Nasal cavity respiratory epithelium epithelial cell of viscerocranial mucosa (primary cell): Measurements from ENCODE around the gene REXO2. TPM values are rescaled to one million over a fixed set of nuclear protein-coding genes. Genes with fewer than 3 reads are reported as not detected.

Experiments used
- total RNA-seq: library from RNA; depleted of rRNA; stranded (reverse); fragments of >200 nt; gene quantifications from 2 replicates; pipeline ENCODE4 v1.2.3, GENCODE V29; 2014

Gene REXO2
- total RNA-seq = 112 and 124 TPM in 2 replicates

GRCh38 chr11:114439229-114440120 lies at the start of gene REXO2:
TSS of gene REXO2 (plus strand) at chr11:114439467. CDS start at chr11:114439529, 62 bp downstream.

GRCh38 chr11:114400216-114400914 lies 38.9 kb upstream of the REXO2 start, which contains the start of the genes C11orf71 and RBM7:
TSS of gene C11orf71 (minus strand) at chr11:114400511. CDS start at chr11:114400331, 180 bp downstream.
TSS of gene RBM7 (plus strand) at chr11:114400666. CDS start at chr11:114400672, 6 bp downstream.

Other genes with a start within 250 kb of the REXO2 start
- 0.34 and 1.9 TPM in 2 replicates for gene NNMT, start 143.1 kb upstream of the REXO2 start, total RNA-seq
- gene C11orf71, start 39.0 kb upstream of the REXO2 start, total RNA-seq = 1.6 and 3.1 TPM in 2 replicates
- gene RBM7, start 38.8 kb upstream of the REXO2 start, total RNA-seq = 47.8 and 59.6 TPM in 2 replicates
- gene NXPE1, start 120.4 kb downstream of the REXO2 start, total RNA-seq = not detected in 2 replicates
- not detected in 2 replicates for gene NXPE4, start 156.3 kb downstream of the REXO2 start, total RNA-seq
- 0.07 TPM in 1 of 2 replicates, not detected in the other for gene NXPE2, start 239.1 kb downstream of the REXO2 start, total RNA-seq